GM23248 (cell line): Measurements from ENCODE around the gene PRKCSH. TPM values are rescaled to one million over a fixed set of nuclear protein-coding genes. Genes with fewer than 3 reads are reported as not detected.
A peak's percentile ranks its signal among the peaks of the same experiment; 100 is the strongest.

Experiments
- DNase-seq: peaks from one replicate; pipeline ENCODE4 v3.0.0-alpha.2; 2015
- H2AFZ ChIP-seq: fragments of 200-600 bp; sonication (generic); 2 replicates; pipeline ENCODE4 v1.6.1; 2016; ENCODE audit warnings: antibody characterized with exemption
- H3F3A ChIP-seq: fragments of 200-600 bp; sonication (generic); 2 replicates; pipeline ENCODE4 v1.6.1; 2016; ENCODE audit warnings: mild to moderate bottlenecking, antibody characterized with exemption, mixed run types; ENCODE audit not compliant: insufficient read depth
- H3K27ac ChIP-seq: fragments of 200-600 bp; sonication (generic); 2 replicates; pipeline ENCODE4 v1.5.1; 2016; ENCODE audit warnings: mild to moderate bottlenecking
- H3K27me3 ChIP-seq: fragments of 200-600 bp; sonication (generic); replicated peaks from 2 replicates; pipeline ENCODE4 v1.6.1; 2016; ENCODE audit warnings: mild to moderate bottlenecking; ENCODE audit not compliant: insufficient read depth
- H3K36me3 ChIP-seq: fragments of 200-600 bp; sonication (generic); 2 replicates; pipeline ENCODE4 v1.6.1; 2016; ENCODE audit warnings: low read depth, mild to moderate bottlenecking
- H3K4me1 ChIP-seq: fragments of 200-600 bp; sonication (generic); 2 replicates; pipeline ENCODE4 v1.6.1; 2016; ENCODE audit warnings: mild to moderate bottlenecking; ENCODE audit not compliant: insufficient read depth
- H3K4me2 ChIP-seq: fragments of 200-600 bp; sonication (generic); one replicate; pipeline ENCODE4 v1.6.1; 2016; ENCODE audit warnings: mild to moderate bottlenecking; ENCODE audit not compliant: unreplicated experiment
- H3K4me3 ChIP-seq: fragments of 200-600 bp; sonication (generic); 2 replicates; pipeline ENCODE4 v1.5.1; 2016; ENCODE audit warnings: mild to moderate bottlenecking
- H3K79me2 ChIP-seq: fragments of 200-600 bp; sonication (generic); 2 replicates; pipeline ENCODE4 v1.6.1; 2016; ENCODE audit warnings: mild to moderate bottlenecking; ENCODE audit not compliant: insufficient read depth
- H3K9ac ChIP-seq: fragments of 200-600 bp; sonication (generic); 2 replicates; pipeline ENCODE4 v1.6.1; 2016; ENCODE audit warnings: mild to moderate bottlenecking
- H3K9me2 ChIP-seq: fragments of 200-600 bp; sonication (generic); 2 replicates; pipeline ENCODE4 v1.6.1; 2016; ENCODE audit warnings: mixed run types, mild to moderate bottlenecking, moderate library complexity; ENCODE audit not compliant: insufficient read depth
- H3K9me3 ChIP-seq: fragments of 200-600 bp; sonication (generic); one replicate; pipeline ENCODE4 v1.6.1; 2017; ENCODE audit warnings: low read depth
- H4K20me1 ChIP-seq: fragments of 200-600 bp; sonication (generic); 2 replicates; pipeline ENCODE4 v1.6.0; 2016; ENCODE audit not compliant: insufficient read depth
- EZH2 ChIP-seq: fragments of 200-600 bp; sonication (generic); IDR thresholded peaks from 2 replicates; pipeline ENCODE4 v1.6.1; 2018; ENCODE audit warnings: antibody characterized with exemption, mild to moderate bottlenecking; ENCODE audit not compliant: insufficient read depth, poor library complexity, severe bottlenecking
- EZH2phosphoT487 ChIP-seq: fragments of 200-600 bp; sonication (generic); IDR thresholded peaks from 2 replicates; pipeline ENCODE4 v1.6.1; 2018; ENCODE audit warnings: antibody characterized with exemption, moderate library complexity, mild to moderate bottlenecking, low read depth; ENCODE audit not compliant: insufficient read depth
- WGBS, 2 experiments: methylation state at CpG; one replicate each; pipeline ENCODE4 v1.1.6; 2015 to 2017; ENCODE audit warnings: low lambda C conversion rate in 2 of 2, low coverage in 1 of 2; ENCODE audit errors: missing lambda C conversion rate in 2 of 2; 5-methylcytosine and 5-hydroxymethylcytosine counted together
- in situ Hi-C: fragments of 300-500 bp; cut with MboI; formaldehyde crosslinking; loops from 2 replicates; pipeline ENCODE4 v1.15.0; 2020
- microRNA-seq: library from miRNA; unstranded; fragments of <30 nt; microRNA quantifications from one replicate; pipeline ENCODE4, GENCODE V29; 2016; ENCODE audit warnings: borderline number of aligned reads
- polyA plus RNA-seq: library from polyadenylated mRNA; unstranded; fragments of >200 nt; fragmentation: Nextera tagmentation; extraction: Ambion mirVana; gene quantifications from 2 replicates; pipeline ENCODE4 v1.2.1, GENCODE V29; 2016
- small RNA-seq: library from RNA; depleted of rRNA; stranded (forward); fragments of <200 nt; gene quantifications from one replicate; pipeline ENCODE3, GENCODE V24; 2014; ENCODE audit warnings: low read depth, low replicate concordance
- total RNA-seq: library from RNA; depleted of rRNA; stranded (reverse); fragments of >200 nt; shearing (Covaris generic); gene quantifications from 2 replicates; pipeline ENCODE4 v1.2.3, GENCODE V29; 2014; rRNA removed

Gene PRKCSH
- total and polyA plus RNA-seq, 2 experiments from 2014 or later = 94.1 to 142 TPM

GRCh38 chr19:11495885-11496284, 60.5 kb downstream of the PRKCSH start:
- TF ChIP-seq EZH2 = no peak
- no peak for TF ChIP-seq EZH2phosphoT487
- Histone ChIP-seq H4K20me1 (no peaks in the 10 kb centered on the region), H3K4me1 (no peaks in the 10 kb centered on the region), H3F3A (no peaks in the 10 kb centered on the region), H3K9me2 (no peaks in the 10 kb centered on the region), H3K27ac (no peak overlapping the region), H3K4me2 (no peak overlapping the region), H3K36me3 (no peaks in the 10 kb centered on the region), H2AFZ (no peak overlapping the region), H3K27me3 (no peaks in the 10 kb centered on the region), H3K4me3 (no peak overlapping the region), H3K9me3 (no peaks in the 10 kb centered on the region), H3K79me2 (no peaks in the 10 kb centered on the region), H3K9ac (no peak overlapping the region)
- in situ Hi-C loops = loop anchor here (10.0 kb wide), 1 partner anchor 89 kb away; no protein-coding TSS in a partner anchor
- no peak for DNase-seq
- WGBS, 2 experiments = 91 to 93% methylated on average over 21 to 22 of the region's 22 CpGs

GRCh38 chr19:11496391-11497163, 61.1 kb downstream of the PRKCSH start:
- H3K9me3 ChIP-seq = no peaks in the 10 kb centered on the region
- H3K9me2 ChIP-seq = no peaks in the 10 kb centered on the region
- no peaks in the 10 kb centered on the region for H3K4me1 ChIP-seq
- no peak overlapping the region for H3K4me2 ChIP-seq
- H3F3A ChIP-seq = no peaks in the 10 kb centered on the region
- no peak overlapping the region for H3K4me3 ChIP-seq
- H3K9ac ChIP-seq = no peak overlapping the region
- H3K36me3 ChIP-seq = no peaks in the 10 kb centered on the region
- H2AFZ ChIP-seq = no peak overlapping the region
- TF ChIP-seq EZH2 (no peak), EZH2phosphoT487 (no peak)
- WGBS, 2 experiments = 45 to 47% methylated on average over 17 of the region's 17 CpGs
- peak; percentile 91 for DNase-seq
- in situ Hi-C loops = loop anchor here (10.0 kb wide), 1 partner anchor 88 kb away; no protein-coding TSS in a partner anchor
- H4K20me1 ChIP-seq = no peaks in the 10 kb centered on the region
- H3K27ac ChIP-seq = no peak overlapping the region
- no peaks in the 10 kb centered on the region for H3K79me2 ChIP-seq
- no peaks in the 10 kb centered on the region for H3K27me3 ChIP-seq

- H3K9me2 ChIP-seq = no peaks in the 10 kb centered on the region
- no peaks in the 10 kb centered on the region; the same call in 1 of the 2 replicates for H3K79me2 ChIP-seq
- WGBS, 2 experiments = 90% methylated on average over 6 of the region's 6 CpGs
- H3K27me3 ChIP-seq = no peaks in the 10 kb centered on the region
- H3K4me3 ChIP-seq = no peak overlapping the region
- H3K4me1 ChIP-seq = no peaks in the 10 kb centered on the region
- H2AFZ ChIP-seq = no peak overlapping the region
- H3F3A ChIP-seq = no peaks in the 10 kb centered on the region
- no peak overlapping the region for H3K4me2 ChIP-seq
- no peak for TF ChIP-seq EZH2
- no peaks in the 10 kb centered on the region for H4K20me1 ChIP-seq
- H3K36me3 ChIP-seq = no peaks in the 10 kb centered on the region
- no peaks in the 10 kb centered on the region for H3K9me3 ChIP-seq
- DNase-seq = no peak
- H3K27ac ChIP-seq = no peak overlapping the region
- H3K9ac ChIP-seq = no peak overlapping the region
- in situ Hi-C loops = loop anchor here (10.0 kb wide), 1 partner anchor 86 kb away; no protein-coding TSS in a partner anchor
These were observed 63.8 kb downstream of the PRKCSH start for GRCh38 chr19:11499220-11499726.

- Histone ChIP-seq H3K27ac (no peak overlapping the region), H3K4me3 (no peak overlapping the region), H3F3A (no peaks in the 10 kb centered on the region), H3K9ac (no peak overlapping the region), H2AFZ (no peak overlapping the region), H3K4me2 (no peak overlapping the region), H3K9me3 (no peaks in the 10 kb centered on the region), H3K4me1 (0 out of 2 replicates have a peak, but pooled peaks cover 4% of the 10 kb centered on the region), H3K9me2 (no peaks in the 10 kb centered on the region), H3K27me3 (no peaks in the 10 kb centered on the region), H3K36me3 (no peaks in the 10 kb centered on the region), H3K79me2 (no peaks in the 10 kb centered on the region; the same call in 1 of the 2 replicates), H4K20me1 (no peaks in the 10 kb centered on the region)
- TF ChIP-seq EZH2 (no peak), EZH2phosphoT487 (no peak)
- WGBS, 2 experiments = 87 to 90% methylated on average over 7 of the region's 7 CpGs
- no peak for DNase-seq
- in situ Hi-C loops = loop anchor here (10.0 kb wide), 1 partner anchor 85 kb away; no protein-coding TSS in a partner anchor
These were observed 64.5 kb downstream of the PRKCSH start for GRCh38 chr19:11499890-11500420.

Small RNA genes lying within 50 kb of the gene (microRNA-seq; reads per million reads assigned to microRNA genes)
- gene MIR7974 = not detected

Small RNA genes lying within 50 kb of the gene (small RNA-seq; reads per million reads assigned to genes)
- 0.19 reads per million for gene MIR7974
- not detected for gene RF00019

Other genes starting within 250 kb of the PRKCSH start
- 215 and 278 TPM in 2 replicates for gene KANK2, start 238.1 kb upstream of the PRKCSH start, total RNA-seq
- gene KANK2, start 238.1 kb upstream of the PRKCSH start, polyA plus RNA-seq = 76.3 and 77.1 TPM in 2 replicates
- gene ANGPTL8, start 196.0 kb upstream of the PRKCSH start, total RNA-seq = 1.7 TPM in 1 of 2 replicates, not detected in the other
- not detected in 2 replicates for gene ANGPTL8, start 196.0 kb upstream of the PRKCSH start, polyA plus RNA-seq
- gene DOCK6, start 173.1 kb upstream of the PRKCSH start, total RNA-seq = 10.7 and 13.9 TPM in 2 replicates
- 11.8 and 17.7 TPM in 2 replicates for gene DOCK6, start 173.1 kb upstream of the PRKCSH start, polyA plus RNA-seq
- gene TSPAN16, start 139.5 kb upstream of the PRKCSH start, total RNA-seq = not detected in 2 replicates
- not detected in 2 replicates for gene TSPAN16, start 139.5 kb upstream of the PRKCSH start, polyA plus RNA-seq
- 5.1 and 9.0 TPM in 2 replicates for gene RAB3D, start 96.0 kb upstream of the PRKCSH start, total RNA-seq
- gene RAB3D, start 96.0 kb upstream of the PRKCSH start, polyA plus RNA-seq = 3.7 and 4.3 TPM in 2 replicates
- 66.1 and 152 TPM in 2 replicates for gene TMEM205, start 89.4 kb upstream of the PRKCSH start, total RNA-seq
- gene TMEM205, start 89.4 kb upstream of the PRKCSH start, polyA plus RNA-seq = 84.6 and 90.1 TPM in 2 replicates
- gene CCDC159, start 89.1 kb upstream of the PRKCSH start, total RNA-seq = 8.5 and 11.6 TPM in 2 replicates
- 11.4 and 16.5 TPM in 2 replicates for gene CCDC159, start 89.1 kb upstream of the PRKCSH start, polyA plus RNA-seq
- gene PLPPR2, start 80.2 kb upstream of the PRKCSH start, total RNA-seq = 39.7 and 67.8 TPM in 2 replicates
- gene PLPPR2, start 80.2 kb upstream of the PRKCSH start, polyA plus RNA-seq = 52.0 TPM in 2 replicates
- 0.32 TPM in 1 of 2 replicates, not detected in the other for gene SWSAP1, start 61.0 kb upstream of the PRKCSH start, total RNA-seq
- gene SWSAP1, start 61.0 kb upstream of the PRKCSH start, polyA plus RNA-seq = 1.3 and 1.4 TPM in 2 replicates
- gene EPOR, start 51.3 kb upstream of the PRKCSH start, total RNA-seq = 4.4 and 7.0 TPM in 2 replicates
- 4.3 and 4.7 TPM in 2 replicates for gene EPOR, start 51.3 kb upstream of the PRKCSH start, polyA plus RNA-seq
- 0.54 and 5.9 TPM in 2 replicates for gene RGL3, start 16.3 kb upstream of the PRKCSH start, total RNA-seq
- gene RGL3, start 16.3 kb upstream of the PRKCSH start, polyA plus RNA-seq = 0.43 and 1.4 TPM in 2 replicates
- 0.54 TPM in 1 of 2 replicates, not detected in the other for gene ODAD3, start 514 bp upstream of the PRKCSH start, total RNA-seq
- 0.44 and 0.95 TPM in 2 replicates for gene ODAD3, start 514 bp upstream of the PRKCSH start, polyA plus RNA-seq
- gene ELAVL3, start 45.4 kb downstream of the PRKCSH start, total RNA-seq = not detected in 2 replicates
- gene ELAVL3, start 45.4 kb downstream of the PRKCSH start, polyA plus RNA-seq = not detected in 2 replicates
- 3.9 and 4.6 TPM in 2 replicates for gene ZNF653, start 70.2 kb downstream of the PRKCSH start, total RNA-seq
- gene ZNF653, start 70.2 kb downstream of the PRKCSH start, polyA plus RNA-seq = 1.4 and 2.2 TPM in 2 replicates
- gene ECSIT, start 93.5 kb downstream of the PRKCSH start, total RNA-seq = 28.0 and 35.2 TPM in 2 replicates
- 17.1 and 20.5 TPM in 2 replicates for gene ECSIT, start 93.5 kb downstream of the PRKCSH start, polyA plus RNA-seq
- gene CNN1, start 103.2 kb downstream of the PRKCSH start, total RNA-seq = 44.5 and 47.4 TPM in 2 replicates
- 27.1 and 30.0 TPM in 2 replicates for gene CNN1, start 103.2 kb downstream of the PRKCSH start, polyA plus RNA-seq
- 32.4 and 50.6 TPM in 2 replicates for gene ELOF1, start 123.6 kb downstream of the PRKCSH start, total RNA-seq
- gene ELOF1, start 123.6 kb downstream of the PRKCSH start, polyA plus RNA-seq = 71.8 and 72.6 TPM in 2 replicates
- gene ACP5, start 142.0 kb downstream of the PRKCSH start, total RNA-seq = 0.11 TPM in 1 of 2 replicates, not detected in the other
- 0.26 TPM in 1 of 2 replicates, not detected in the other for gene ACP5, start 142.0 kb downstream of the PRKCSH start, polyA plus RNA-seq
- gene ZNF627, start 161.8 kb downstream of the PRKCSH start, total RNA-seq = 13.3 and 13.8 TPM in 2 replicates
- 7.2 and 7.7 TPM in 2 replicates for gene ZNF627, start 161.8 kb downstream of the PRKCSH start, polyA plus RNA-seq